HepG2 (cell line): ENCODE data around the gene FAM117A. TPM values are rescaled to one million over a fixed set of nuclear protein-coding genes. Genes with fewer than 3 reads are reported as not detected.

Experiments
- ATAC-seq: fragments of 200-7000 bp; cut with Tn5 transposase; 3 replicates; pipeline ENCODE4 v1.9.1; 2020; ENCODE audit warnings: mild to moderate bottlenecking, moderate library complexity
- BruUV-seq: library from RNA; stranded (reverse); fragments of 400-500 nt; replicated peaks from 2 replicates; lab custom pipeline; 2021; lab: Mats Ljungman, UMichigan
- CTCF ChIA-PET: fragments of 300-600 bp; formaldehyde crosslinking; extraction: SDS; loops from one replicate; lab custom pipeline; 2021; ENCODE audit warnings: low total read pairs, inconsistent platforms, low intra/inter-chr PET ratio; lab: Yijun Ruan, JAX
- POLR2A ChIA-PET: fragments of 350-600 bp; sonication (Branson Sonifier 250); formaldehyde crosslinking; loops from one replicate; lab custom pipeline; 2020; ENCODE audit warnings: antibody characterized with exemption, inconsistent platforms; lab: Yijun Ruan, JAX
- DNase-seq: peaks from one replicate; pipeline ENCODE4 v3.0.0-alpha.2; 2015; ENCODE audit warnings: low spot score
- FAIRE-seq: peaks from 3 replicates; lab custom pipeline; 2011; peaks lifted over from hg19 to GRCh38; lab: Jason Lieb, UNC
- H2AFZ ChIP-seq: one replicate; pipeline ENCODE4 v1.6.1; 2011; ENCODE audit warnings: low read length, inconsistent platforms
- H3K27ac ChIP-seq: fragments of 300-600 bp; 3 replicates; pipeline ENCODE4 v1.8.0; 2011; ENCODE audit warnings: mixed run types, mild to moderate bottlenecking, mixed read lengths, low read length, inconsistent platforms; ENCODE audit not compliant: insufficient read depth; ENCODE audit errors: extremely low read length
- H3K27me3 ChIP-seq, 2 experiments: fragments of 200-600 bp in 1 of 2; 2 replicates in 1 of 2; 3 replicates in 1 of 2; pipeline versions ENCODE4 v1.6.0 to v1.8.0; 2011; ENCODE audit warnings: low read length in 2 of 2, mild to moderate bottlenecking in 2 of 2, moderate library complexity in 2 of 2, inconsistent platforms in 1 of 2; ENCODE audit not compliant: insufficient read depth in 2 of 2, control insufficient read depth in 1 of 2
- H3K36me3 ChIP-seq, 2 experiments: fragments of 200-600 bp in 1 of 2; replicated peaks in 1 of 2; 2 replicates in 1 of 2; 3 replicates in 1 of 2; pipeline versions ENCODE4 v1.5.1 to v1.8.0; 2011; ENCODE audit warnings: low read length in 2 of 2, inconsistent platforms in 1 of 2; ENCODE audit not compliant: insufficient read depth in 2 of 2, control insufficient read depth in 1 of 2
- H3K4me1 ChIP-seq: 2 replicates; pipeline ENCODE4 v1.5.1; 2012; ENCODE audit warnings: low read length, inconsistent platforms; ENCODE audit not compliant: insufficient read depth
- H3K4me2 ChIP-seq: 2 replicates; pipeline ENCODE4 v1.6.0; 2011; ENCODE audit warnings: low read depth, low read length, inconsistent platforms
- H3K4me3 ChIP-seq, 3 experiments: fragments of 200-600 bp in 1 of 3; sonication (generic), shearing (Covaris generic) in 1 of 3; replicated peaks in 1 of 3; 2 replicates each; pipeline ENCODE4 v1.5.1; 2011 to 2016; ENCODE audit warnings: low read length in 3 of 3, inconsistent platforms in 2 of 3, low read depth in 2 of 3, mild to moderate bottlenecking in 2 of 3, control low read depth in 1 of 3, mixed read lengths in 1 of 3; ENCODE audit not compliant: insufficient read depth in 1 of 3
- H3K79me2 ChIP-seq: one replicate; pipeline ENCODE4 v1.6.1; 2011; ENCODE audit warnings: low read length, inconsistent platforms; ENCODE audit not compliant: insufficient read depth
- H3K9ac ChIP-seq: 2 replicates; pipeline ENCODE4 v1.6.0; 2011; ENCODE audit warnings: mild to moderate bottlenecking, low read depth, low read length, inconsistent platforms; ENCODE audit not compliant: insufficient read depth
- H3K9me3 ChIP-seq: 2 replicates; pipeline ENCODE4 v1.5.1; 2012; ENCODE audit warnings: mild to moderate bottlenecking, low read length
- H4K20me1 ChIP-seq: 2 replicates; pipeline ENCODE4 v1.6.0; 2011; ENCODE audit warnings: inconsistent platforms, mild to moderate bottlenecking, low read length, moderate library complexity; ENCODE audit not compliant: insufficient read depth
- ADNP ChIP-seq: sonication (generic); formaldehyde crosslinking; IDR thresholded peaks from 2 replicates; pipeline ENCODE4 v1.4.0; 2020; ENCODE audit warnings: missing genetic modification reagents
- FOXK2 ChIP-seq: fragments of 450-650 bp; IDR thresholded peaks from 2 replicates; pipeline ENCODE4 v1.6.1; 2016
- MIXL1 ChIP-seq: IDR thresholded peaks from 2 replicates; pipeline ENCODE4 v1.6.1; 2016
- NFKB2 ChIP-seq: sonication (generic); formaldehyde crosslinking; IDR thresholded peaks from 2 replicates; pipeline ENCODE4 v1.4.0; 2020; ENCODE audit warnings: missing genetic modification reagents, borderline replicate concordance
- ONECUT2 ChIP-seq: sonication (generic); formaldehyde crosslinking; IDR thresholded peaks from 2 replicates; pipeline ENCODE4 v1.4.0; 2020; ENCODE audit warnings: missing genetic modification reagents
- PAF1 ChIP-seq: IDR thresholded peaks from 2 replicates; pipeline ENCODE4 v1.6.1; 2016; ENCODE audit warnings: missing genetic modification reagents, missing compliant biosample characterization
- SIN3A ChIP-seq: IDR thresholded peaks from 2 replicates; pipeline ENCODE4 v1.6.1; 2011; ENCODE audit warnings: low read depth, mild to moderate bottlenecking, control low read depth, low read length, borderline replicate concordance
- SP140L ChIP-seq: sonication (generic); formaldehyde crosslinking; IDR thresholded peaks from 2 replicates; pipeline ENCODE4 v1.4.0; 2020; ENCODE audit warnings: missing genetic modification reagents, borderline replicate concordance
- XRCC5 ChIP-seq: fragments of 200-400 bp; formaldehyde crosslinking; optimal IDR thresholded peaks from 2 replicates; pipeline ENCODE3; 2017; ENCODE audit warnings: mild to moderate bottlenecking, low read length
- ZNF431 ChIP-seq: sonication (generic); formaldehyde crosslinking; IDR thresholded peaks from 2 replicates; pipeline ENCODE4 v1.9.0; 2022; ENCODE audit warnings: missing genetic modification reagents, low read depth, mild to moderate bottlenecking, borderline replicate concordance
- ZNF550 ChIP-seq: sonication (generic); formaldehyde crosslinking; IDR thresholded peaks from 2 replicates; pipeline ENCODE4 v1.4.0; 2020; ENCODE audit warnings: mild to moderate bottlenecking, missing genetic modification reagents, borderline replicate concordance
- ZNF768 ChIP-seq: sonication (generic); formaldehyde crosslinking; IDR thresholded peaks from 2 replicates; pipeline ENCODE4 v1.4.0; 2020; ENCODE audit warnings: missing genetic modification reagents
- WGBS: methylation state at CpG from one replicate; pipeline ENCODE4 v1.1.6; 2017; ENCODE audit warnings: low lambda C conversion rate; 5-methylcytosine and 5-hydroxymethylcytosine counted together
- in situ Hi-C: cut with HindIII; loops from 2 replicates; pipeline ENCODE4 v1.10.0; 2017; ENCODE audit warnings: low pct_unique_long_range_greater_than_20kb; ENCODE audit not compliant: extremely low pct_ligation_motif_present
- intact Hi-C: fragments of 100-400 bp; cut with micrococcal nuclease; formaldehyde crosslinking; loops from one replicate; pipeline ENCODE4 v1.10.0; 2022; ENCODE audit not compliant: unreplicated experiment
- polyA plus RNA-seq, 8 experiments: library from polyadenylated mRNA; depleted of rRNA in 3 of 8; stranded (reverse) in 7 of 8; unstranded in 1 of 8; fragments of >200 nt; fragmentation: Illumina TruSeq in 4 of 8; extraction: Trizol in 4 of 8; gene quantifications; 2 replicates each; pipeline versions ENCODE4 v1.2.1 to v1.2.3, GENCODE V29; 2011 to 2016; ENCODE audit warnings: low read depth in 4 of 8, missing spikeins in 1 of 8, mixed read lengths in 1 of 8; ENCODE audit not compliant: insufficient read depth in 1 of 8
- total RNA-seq, 5 experiments: library from RNA; depleted of rRNA; stranded (reverse); fragments of >200 nt; fragmentation: Illumina TruSeq; extraction: Trizol; gene quantifications; 2 replicates each; pipeline ENCODE4 v1.2.3, GENCODE V29; 2016; ENCODE audit warnings: low read depth in 1 of 5
- TF ChIP-seq, protein P1 (sequence below): fragments of 450-650 bp; IDR thresholded peaks from 2 replicates; pipeline ENCODE4 v1.6.1; 2016
- TF ChIP-seq, protein P2 (sequence below): sonication (generic); formaldehyde crosslinking; IDR thresholded peaks from 2 replicates; pipeline ENCODE4 v1.5.0; 2020; ENCODE audit warnings: mild to moderate bottlenecking, missing genetic modification reagents, borderline replicate concordance

Gene FAM117A
- total and polyA plus RNA-seq, 2 of the 13 experiments (the other 11 are each of a cell fraction or from before 2014, with no cell fraction given) = 12.1 to 19.8 TPM

DNA sequence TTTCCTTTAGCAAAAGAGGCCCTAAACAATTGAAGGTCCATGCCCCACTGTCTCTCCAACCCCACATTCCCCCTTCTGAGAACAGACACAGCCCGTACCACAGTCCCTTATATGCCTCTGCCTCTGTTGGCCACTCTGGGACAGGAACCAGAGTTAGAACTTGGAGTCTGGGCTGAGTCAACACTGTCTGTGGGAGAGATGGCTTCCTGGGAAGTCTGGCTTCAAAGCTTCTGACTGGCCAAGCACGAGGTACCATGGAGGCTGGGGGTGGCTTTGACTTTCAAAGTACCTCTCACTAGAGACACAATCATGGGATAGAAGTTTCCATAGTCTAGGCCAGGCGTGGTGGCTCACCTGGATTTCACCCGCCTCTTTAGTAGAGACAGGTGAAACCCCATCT, 71.2 kb downstream of the FAM117A start:
- 44% methylated on average over 4 of the region's 4 CpGs for WGBS
- TF ChIP-seq ZNF431 (no peak), XRCC5 (peak; percentile 10)
- Histone ChIP-seq H3K9ac (no peak overlapping the region), H3K27me3 (peaks cover 0 to 17% of the 10 kb centered on the region in 2 experiments; a peak in 2 of 5 replicates), H4K20me1 (no peaks in the 10 kb centered on the region), H3K9me3 (no peaks in the 10 kb centered on the region), H3K36me3 (no peaks in the 10 kb centered on the region), H3K4me2 (no peak overlapping the region), H3K79me2 (no peaks in the 10 kb centered on the region), H3K4me3 (no peak overlapping the region), H3K4me1 (peaks cover 48% of the 10 kb centered on the region), H2AFZ (no peak overlapping the region), H3K27ac (no peak overlapping the region)
- ATAC-seq = no peak
- no TSS peak for BruUV-seq
- DNase-seq = no peak
- CTCF ChIA-PET = interaction anchor here (6.6 kb wide), 1 partner anchor 123 kb away, joined by 210 read pairs; no protein-coding TSS in a partner anchor
- no peak for FAIRE-seq
- intact Hi-C loops = no loop called here
- POLR2A ChIA-PET = no interaction called here
- in situ Hi-C loops = no loop called here

DNA sequence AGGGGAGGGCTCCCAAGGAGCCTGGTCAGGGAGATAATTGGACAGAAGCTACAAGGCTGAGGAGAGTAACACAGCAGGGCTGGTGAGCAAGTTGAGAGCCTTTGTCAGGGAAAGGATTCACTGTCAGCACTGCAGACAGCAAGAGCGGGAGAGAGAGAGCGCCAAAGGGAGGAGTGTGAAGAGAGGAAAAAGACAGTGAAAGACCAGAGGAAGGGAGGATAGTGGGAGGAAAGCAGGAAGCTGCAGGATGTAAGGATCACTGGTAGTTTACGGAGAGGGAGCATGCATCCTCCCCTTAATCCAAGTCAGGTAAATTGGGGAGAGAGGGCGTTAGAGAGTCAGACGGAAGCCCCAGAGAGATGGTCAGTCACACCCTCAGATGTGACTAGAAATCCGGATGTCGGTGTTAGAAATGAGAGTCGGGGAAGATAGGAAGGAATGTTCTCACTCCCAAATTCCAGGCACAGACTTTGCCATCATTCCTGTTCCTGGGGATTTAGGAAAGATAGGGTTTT, 72.2 kb downstream of the FAM117A start:
- CTCF ChIA-PET = interaction anchor here (6.6 kb wide), 1 partner anchor 122 kb away, joined by 210 read pairs; no protein-coding TSS in a partner anchor
- in situ Hi-C loops (no loop called here), intact Hi-C loops (no loop called here)
- peak overlapping the region; percentile 64 for H3K4me2 ChIP-seq
- H4K20me1 ChIP-seq = no peaks in the 10 kb centered on the region
- WGBS = 11% methylated on average over 8 of the region's 8 CpGs
- peak overlapping the region in 1 of 3 experiments; percentile 14; a peak in 1 of 6 replicates for H3K4me3 ChIP-seq
- no peak overlapping the region for H2AFZ ChIP-seq
- peaks cover 58% of the 10 kb centered on the region for H3K4me1 ChIP-seq
- no peak overlapping the region for H3K9ac ChIP-seq
- H3K9me3 ChIP-seq = no peaks in the 10 kb centered on the region
- DNase-seq (no peak), ATAC-seq (peak; percentile 17; the same call in 2 of the 3 replicates), FAIRE-seq (no peak)
- H3K36me3 ChIP-seq = no peaks in the 10 kb centered on the region
- no TSS peak for BruUV-seq
- H3K27me3 ChIP-seq = peaks cover 0 to 17% of the 10 kb centered on the region in 2 experiments; a peak in 2 of 5 replicates
- no peaks in the 10 kb centered on the region for H3K79me2 ChIP-seq
- no peak overlapping the region for H3K27ac ChIP-seq
- POLR2A ChIA-PET = interaction anchor here (1.0 to 1.4 kb wide), 2 partner anchors 17 to 277 kb away, joined by 3 to 4 read pairs; partner anchors contain the start of gene PHB1
- TF ChIP-seq FOXK2 (peak; percentile 7; the same call in 1 of the 2 replicates), SIN3A (no peak), ADNP (CRISPR knock-in tag) (no peak), PAF1 (CRISPR knock-in tag) (no peak), ONECUT2 (no peak), ZNF768 (CRISPR knock-in tag) (no peak), ZNF550 (no peak), NFKB2 (no peak), SP140L (no peak), MIXL1 (CRISPR knock-in tag) (no peak)
- TF ChIP-seq, protein P1, sequence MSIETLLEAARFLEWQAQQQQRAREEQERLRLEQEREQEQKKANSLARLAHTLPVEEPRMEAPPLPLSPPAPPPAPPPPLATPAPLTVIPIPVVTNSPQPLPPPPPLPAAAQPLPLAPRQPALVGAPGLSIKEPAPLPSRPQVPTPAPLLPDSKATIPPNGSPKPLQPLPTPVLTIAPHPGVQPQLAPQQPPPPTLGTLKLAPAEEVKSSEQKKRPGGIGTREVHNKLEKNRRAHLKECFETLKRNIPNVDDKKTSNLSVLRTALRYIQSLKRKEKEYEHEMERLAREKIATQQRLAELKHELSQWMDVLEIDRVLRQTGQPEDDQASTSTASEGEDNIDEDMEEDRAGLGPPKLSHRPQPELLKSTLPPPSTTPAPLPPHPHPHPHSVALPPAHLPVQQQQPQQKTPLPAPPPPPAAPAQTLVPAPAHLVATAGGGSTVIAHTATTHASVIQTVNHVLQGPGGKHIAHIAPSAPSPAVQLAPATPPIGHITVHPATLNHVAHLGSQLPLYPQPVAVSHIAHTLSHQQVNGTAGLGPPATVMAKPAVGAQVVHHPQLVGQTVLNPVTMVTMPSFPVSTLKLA = no peak
- TF ChIP-seq, protein P2, sequence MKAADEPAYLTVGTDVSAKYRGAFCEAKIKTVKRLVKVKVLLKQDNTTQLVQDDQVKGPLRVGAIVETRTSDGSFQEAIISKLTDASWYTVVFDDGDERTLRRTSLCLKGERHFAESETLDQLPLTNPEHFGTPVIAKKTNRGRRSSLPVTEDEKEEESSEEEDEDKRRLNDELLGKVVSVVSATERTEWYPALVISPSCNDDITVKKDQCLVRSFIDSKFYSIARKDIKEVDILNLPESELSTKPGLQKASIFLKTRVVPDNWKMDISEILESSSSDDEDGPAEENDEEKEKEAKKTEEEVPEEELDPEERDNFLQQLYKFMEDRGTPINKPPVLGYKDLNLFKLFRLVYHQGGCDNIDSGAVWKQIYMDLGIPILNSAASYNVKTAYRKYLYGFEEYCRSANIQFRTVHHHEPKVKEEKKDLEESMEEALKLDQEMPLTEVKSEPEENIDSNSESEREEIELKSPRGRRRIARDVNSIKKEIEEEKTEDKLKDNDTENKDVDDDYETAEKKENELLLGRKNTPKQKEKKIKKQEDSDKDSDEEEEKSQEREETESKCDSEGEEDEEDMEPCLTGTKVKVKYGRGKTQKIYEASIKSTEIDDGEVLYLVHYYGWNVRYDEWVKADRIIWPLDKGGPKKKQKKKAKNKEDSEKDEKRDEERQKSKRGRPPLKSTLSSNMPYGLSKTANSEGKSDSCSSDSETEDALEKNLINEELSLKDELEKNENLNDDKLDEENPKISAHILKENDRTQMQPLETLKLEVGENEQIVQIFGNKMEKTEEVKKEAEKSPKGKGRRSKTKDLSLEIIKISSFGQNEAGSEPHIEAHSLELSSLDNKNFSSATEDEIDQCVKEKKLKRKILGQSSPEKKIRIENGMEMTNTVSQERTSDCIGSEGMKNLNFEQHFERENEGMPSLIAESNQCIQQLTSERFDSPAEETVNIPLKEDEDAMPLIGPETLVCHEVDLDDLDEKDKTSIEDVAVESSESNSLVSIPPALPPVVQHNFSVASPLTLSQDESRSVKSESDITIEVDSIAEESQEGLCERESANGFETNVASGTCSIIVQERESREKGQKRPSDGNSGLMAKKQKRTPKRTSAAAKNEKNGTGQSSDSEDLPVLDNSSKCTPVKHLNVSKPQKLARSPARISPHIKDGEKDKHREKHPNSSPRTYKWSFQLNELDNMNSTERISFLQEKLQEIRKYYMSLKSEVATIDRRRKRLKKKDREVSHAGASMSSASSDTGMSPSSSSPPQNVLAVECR (CRISPR knock-in tag) = 0 out of 2 replicates have a peak, but pooled peaks have one; percentile 25
